ENCODE results near the gene SCN4A.

The SCN4A gene

DNA sequence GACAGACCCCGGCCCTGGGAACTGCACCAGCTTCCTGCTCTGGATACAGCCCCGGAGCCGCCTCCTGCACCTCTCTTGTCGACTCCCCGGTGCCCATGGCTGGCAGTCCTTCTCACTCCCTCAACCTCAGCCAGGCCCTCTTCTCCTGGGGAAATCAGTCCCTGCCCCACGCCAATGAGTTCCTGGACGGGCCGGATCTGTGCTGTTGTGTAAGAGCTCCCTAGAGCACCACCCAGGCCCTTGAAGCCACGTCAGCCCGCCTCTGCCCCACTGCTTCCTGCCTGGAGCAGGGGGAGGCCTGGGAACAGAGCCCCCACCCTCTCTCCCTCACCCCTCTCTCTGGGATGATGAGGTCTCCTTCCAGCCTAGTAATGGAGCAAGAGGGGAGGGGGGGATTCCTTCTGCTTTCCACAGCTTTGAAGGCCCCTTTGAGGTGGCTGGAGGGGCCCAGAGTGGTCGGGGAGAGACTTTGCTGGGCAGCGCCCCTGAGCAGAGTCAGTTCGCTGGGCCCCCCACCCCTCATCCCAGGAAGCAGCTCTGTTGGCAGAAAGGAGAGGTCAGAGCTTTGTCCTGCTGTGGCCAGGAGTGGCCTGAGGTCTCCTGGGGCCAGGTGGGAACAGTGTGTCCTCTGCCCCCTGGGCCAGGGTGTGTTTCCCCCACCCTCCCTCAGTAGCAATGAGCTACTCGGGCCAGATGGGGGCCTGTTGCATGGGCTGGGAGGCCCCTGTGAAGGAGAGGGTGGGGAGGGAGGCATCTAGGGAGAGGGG is 29.2 kb upstream of the SCN4A start:
- no peak for DNase-seq (ENCODE audit: low read depth in 2 of 2)

DNA sequence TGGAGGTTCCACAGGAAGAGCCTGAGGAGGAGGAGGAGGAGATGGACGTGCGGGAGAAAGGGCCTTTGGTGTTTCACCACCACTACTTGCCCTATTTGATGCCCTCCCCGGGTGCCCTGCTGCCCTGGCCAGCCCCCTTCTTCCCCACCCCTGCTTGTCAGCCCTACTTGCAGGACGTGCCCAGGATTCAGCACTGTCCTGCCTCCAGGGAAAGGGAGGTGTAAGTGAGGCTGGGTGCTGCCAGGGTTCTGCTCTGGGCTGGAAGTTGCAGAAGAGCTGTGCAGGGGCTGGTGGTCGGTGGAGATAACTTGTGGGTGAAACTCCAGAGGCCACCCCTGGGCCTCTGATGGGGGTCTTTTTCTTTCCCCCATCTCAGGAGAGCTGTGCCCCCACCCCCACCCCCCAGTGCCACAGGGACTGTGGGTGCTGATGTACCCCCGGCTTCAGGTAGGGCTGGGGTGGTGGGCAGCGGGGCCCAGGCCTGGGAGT is 28.4 kb upstream of the SCN4A start:
- no peak for DNase-seq (ENCODE audit: low read depth in 2 of 2)

DNA sequence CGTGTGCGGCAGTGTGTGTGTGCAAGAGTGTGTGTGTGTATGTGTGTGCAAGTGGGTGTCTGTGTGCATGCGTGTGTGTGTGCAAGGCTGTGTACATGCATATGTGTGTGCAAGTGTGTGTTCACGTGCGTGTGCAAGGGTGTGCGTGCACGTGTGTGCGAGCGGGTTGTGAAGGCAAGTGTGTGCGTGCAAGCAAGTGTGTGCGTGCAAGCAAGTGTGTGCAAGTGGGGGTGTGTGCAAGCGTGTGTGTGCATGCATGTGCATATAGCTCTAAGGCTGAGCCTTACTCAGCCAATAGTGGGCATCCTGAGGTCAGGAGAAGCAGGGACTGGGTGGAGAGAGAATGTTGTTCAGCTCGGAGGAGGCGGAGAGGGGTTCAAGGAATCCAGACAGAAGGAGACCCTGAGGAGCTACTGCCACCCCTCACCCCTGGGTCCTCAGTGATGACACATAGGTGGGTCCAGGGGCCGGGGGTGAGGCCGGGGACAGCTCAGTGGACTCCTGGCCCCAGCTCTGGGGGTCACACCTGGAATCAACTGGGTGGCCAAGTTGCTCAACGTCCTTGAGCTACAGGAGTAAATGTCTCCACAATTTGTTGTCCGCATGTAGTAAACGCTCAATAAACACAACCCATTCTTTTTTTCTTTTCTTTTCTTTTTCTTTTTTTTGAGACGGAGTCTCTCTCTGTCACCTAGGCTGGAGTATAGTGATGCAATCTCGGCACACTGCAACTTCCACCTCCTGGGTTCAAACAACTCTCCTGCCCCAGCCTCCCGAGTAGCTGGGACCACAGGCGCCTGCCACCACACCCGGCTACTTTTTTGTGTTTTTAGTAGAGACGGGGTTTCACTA is 27.2 kb upstream of the SCN4A start:
- no peak for DNase-seq (ENCODE audit: low read depth in 2 of 2)

DNA sequence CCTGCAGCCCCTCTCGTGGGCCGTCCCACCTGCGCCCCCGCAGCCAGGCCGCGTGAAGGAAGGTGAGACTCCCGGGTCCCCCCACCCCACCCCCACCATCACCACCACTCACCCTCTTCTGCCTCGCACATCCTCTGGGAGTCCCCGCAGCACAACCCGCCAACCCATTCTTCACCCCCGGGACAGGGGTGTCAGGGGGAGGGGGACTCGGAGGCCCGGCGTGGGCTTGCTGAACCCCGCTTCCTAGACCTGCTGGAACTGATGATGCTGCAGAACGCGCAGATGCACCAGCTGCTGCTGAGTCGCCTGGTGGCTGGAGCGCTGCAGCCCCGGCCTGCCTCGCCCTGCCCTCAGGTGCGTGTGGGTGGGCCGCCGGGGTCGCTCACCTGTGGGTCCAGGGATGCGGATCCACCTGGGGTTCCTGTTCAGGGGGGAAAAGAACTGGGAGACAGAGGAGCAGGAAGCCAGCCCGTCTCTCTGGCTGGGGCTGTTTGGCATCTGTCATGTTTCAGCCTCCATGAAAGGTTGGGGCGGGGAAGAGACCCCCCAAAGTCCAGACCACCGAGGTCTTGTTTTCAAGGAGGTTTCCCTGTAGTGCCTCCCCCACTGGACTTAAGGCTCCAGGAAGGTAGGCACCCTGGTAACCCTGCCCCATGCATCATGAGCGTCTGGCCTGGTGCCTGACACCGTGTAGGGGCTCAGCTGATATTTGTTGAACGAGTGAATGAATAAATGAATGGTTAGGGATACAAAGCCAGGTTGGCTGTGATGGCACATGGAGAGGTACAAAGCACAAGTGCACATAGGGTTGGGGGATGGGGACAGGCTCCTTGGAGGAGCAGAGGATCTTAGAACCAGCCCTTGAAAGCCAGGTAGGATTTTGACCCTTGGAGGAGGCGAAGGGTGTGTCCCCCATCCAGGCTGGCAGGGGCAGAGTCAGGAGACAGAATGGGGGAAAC is 26.3 kb upstream of the SCN4A start:
- DNase-seq (ENCODE audit: low read depth in 2 of 2), result no peak

DNA sequence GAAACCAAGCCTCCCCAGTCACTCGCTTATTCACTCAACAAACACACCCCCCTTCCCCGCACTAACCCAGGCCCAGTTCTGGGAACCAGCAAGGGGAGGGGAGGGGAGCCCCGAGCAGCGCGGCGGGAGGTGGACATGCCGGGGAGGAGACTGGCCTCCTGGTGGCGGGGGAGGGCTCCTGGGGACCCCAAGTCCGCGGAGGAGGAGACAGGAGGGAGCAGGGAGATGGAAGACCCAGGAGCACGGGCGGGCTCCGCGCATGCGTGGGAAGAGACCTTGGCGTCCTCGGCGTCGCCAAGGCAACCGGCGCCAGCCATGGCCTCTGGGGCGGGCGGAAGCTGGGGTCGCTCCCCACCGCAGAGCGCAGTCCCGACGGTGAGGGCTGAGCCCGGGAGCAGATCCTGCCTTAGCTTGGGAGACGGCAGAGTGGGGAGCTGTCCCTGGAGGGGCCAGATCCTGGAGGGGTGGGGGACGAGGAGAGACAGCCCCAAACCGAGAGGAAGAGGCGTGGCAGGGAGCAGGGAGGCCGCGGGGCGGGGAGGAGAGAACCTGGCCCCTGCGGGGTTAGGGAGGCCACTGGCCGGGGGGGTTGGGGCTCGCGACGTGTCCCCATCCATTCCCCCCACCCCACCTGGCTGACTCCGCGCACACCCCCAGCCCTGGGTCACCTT is 25.5 kb upstream of the SCN4A start, which contains the start of gene PRR29:
PRR29 (plus strand) TSS at position 302 of the 671 bp plus-strand sequence; CDS start at position 316, 14 bp downstream.
- peak; percentile 47 to 48 for DNase-seq (ENCODE audit: low read depth in 2 of 2)

DNA sequence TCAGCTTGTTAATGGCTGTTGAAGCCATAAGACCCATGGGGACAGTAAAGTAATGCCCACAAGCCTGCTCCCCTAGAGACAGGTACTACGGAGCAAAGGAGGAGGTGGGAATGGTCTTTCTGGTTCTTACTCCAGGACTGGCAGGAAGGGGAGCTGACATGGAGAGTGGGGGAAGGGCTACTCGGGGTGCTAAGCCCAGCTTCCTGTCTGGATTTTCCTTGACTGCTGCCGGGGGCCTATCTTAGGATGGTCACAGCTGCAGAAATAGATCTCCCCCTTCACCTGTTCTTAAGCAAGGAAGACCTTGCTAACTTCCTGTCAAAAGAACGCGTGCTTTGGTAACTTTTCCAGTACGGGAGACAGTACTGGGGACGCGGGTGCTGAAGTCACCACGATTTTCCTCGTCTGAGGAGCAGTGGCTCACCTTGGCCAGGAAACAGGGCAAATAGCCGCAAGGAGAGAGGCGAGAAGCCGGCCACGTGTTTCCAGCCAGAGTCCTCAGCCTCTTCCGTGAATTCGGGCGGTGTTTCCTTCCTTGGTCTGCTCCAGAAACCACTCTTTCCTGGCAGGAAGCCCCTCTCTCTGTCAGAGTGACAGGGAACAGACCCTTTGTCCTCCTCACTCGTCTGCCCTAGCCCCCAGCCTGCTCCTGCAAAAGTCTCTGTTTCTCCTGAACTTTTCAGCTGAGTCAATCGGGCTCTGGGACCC is 24.8 kb upstream of the SCN4A start:
- no peak for DNase-seq (ENCODE audit: low read depth in 2 of 2)

DNA sequence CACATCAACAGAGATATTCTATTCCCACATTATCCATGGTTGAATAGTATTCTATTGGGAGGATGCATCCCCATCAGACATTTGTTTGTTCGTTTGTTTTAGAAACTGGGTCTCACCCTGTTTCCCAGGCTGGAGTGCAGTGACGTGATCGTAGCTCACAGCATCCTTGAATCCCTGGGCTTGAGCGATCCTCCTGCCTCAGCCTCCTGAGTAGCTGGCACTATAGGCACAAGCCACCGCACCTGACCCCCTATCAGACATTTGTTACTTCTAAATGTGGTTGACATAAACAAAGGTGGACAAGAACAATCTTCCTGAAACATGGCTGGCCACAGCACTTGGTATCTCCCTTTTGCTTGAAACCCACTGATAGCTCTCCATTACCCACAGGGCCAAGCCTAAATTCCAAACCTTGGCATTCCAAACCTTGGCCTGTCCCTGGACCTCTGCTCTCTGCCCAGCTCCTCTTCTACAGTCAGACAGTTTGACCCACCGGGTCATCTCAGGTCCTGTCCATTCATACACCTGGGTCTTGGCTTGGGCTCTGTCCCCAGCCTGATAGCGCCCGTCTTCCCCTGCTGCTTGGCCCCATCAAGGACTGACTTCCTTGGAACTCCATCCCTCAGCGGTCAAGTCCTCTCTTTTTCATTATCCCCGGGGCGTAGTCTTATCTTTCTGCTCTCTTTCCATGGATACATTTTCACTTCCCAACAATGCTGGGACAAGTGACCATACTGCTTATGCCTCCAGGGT is 23.9 kb upstream of the SCN4A start:
- no peak for DNase-seq (ENCODE audit: low read depth in 2 of 2)

DNA sequence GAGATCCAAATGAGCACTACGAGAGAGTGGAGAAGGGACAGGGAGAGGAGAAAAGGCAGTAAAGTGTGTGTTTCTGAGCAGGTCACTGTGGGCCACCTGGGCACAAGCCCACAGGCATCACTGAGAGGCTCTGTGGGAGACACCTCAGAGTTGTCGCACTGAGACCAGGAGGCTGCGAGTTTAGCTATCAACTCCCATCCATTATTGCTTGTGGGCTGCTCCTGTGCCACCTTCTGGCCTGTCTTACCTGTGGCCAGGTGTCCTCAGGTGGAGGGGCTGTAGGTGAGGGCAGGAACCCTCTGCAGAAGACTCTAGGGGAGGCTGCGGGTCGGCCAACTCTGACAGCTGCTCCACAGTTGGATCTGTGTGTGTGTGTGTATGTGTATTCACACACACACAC is 22.9 kb upstream of the SCN4A start:
- DNase-seq (ENCODE audit: low read depth in 2 of 2), result no peak

DNA sequence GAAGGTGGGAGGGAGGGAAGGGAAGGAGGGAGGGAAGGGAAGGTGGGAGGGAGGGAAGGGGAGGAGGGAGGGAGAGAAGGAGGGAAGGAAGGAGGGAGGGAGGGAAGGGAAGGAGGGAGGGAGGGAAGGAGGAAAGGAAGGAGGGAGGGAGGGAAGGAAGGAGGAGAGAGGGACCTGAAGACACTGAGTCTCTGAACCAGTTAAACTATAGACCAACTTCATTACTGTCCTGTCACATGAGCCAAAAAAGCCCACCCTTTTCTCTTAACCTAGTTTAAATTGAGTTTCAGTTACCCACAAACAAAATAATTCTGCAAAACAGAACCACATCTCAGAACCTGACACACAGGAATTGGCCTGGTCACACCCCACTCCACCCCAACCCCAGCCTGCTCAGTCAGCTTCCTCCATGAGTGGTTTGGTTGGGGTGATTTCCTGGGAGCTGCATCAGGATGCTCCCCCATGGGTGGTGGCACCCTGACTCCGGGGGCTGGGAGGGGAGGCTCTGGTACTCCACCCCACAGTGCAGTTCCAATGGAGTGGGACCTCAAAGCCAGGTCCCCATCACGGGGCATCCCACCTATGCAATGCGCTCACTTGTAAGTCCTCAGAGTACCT is 20.8 kb upstream of the SCN4A start:
- no peak for DNase-seq (ENCODE audit: low read depth in 2 of 2)

DNA sequence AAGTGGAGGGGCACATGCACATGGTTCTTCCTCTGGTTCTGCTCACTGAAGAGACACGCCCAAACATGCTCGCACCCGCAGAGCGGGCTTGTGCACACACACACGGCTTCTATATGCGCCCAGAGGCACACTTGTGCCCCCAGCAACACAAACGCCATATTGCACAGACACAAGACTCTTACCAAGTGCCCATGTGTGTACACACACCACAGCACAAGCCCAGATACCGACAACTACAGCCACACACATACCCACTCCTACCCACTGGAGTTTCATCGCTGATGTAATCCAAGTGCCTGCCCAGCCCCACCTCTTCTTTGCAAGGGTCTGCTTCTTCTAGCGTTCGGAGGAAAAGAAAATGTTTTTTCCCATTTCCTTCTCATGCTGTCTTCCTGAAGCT is 18.9 kb upstream of the SCN4A start:
- no peak for DNase-seq (ENCODE audit: low read depth in 2 of 2)

DNA sequence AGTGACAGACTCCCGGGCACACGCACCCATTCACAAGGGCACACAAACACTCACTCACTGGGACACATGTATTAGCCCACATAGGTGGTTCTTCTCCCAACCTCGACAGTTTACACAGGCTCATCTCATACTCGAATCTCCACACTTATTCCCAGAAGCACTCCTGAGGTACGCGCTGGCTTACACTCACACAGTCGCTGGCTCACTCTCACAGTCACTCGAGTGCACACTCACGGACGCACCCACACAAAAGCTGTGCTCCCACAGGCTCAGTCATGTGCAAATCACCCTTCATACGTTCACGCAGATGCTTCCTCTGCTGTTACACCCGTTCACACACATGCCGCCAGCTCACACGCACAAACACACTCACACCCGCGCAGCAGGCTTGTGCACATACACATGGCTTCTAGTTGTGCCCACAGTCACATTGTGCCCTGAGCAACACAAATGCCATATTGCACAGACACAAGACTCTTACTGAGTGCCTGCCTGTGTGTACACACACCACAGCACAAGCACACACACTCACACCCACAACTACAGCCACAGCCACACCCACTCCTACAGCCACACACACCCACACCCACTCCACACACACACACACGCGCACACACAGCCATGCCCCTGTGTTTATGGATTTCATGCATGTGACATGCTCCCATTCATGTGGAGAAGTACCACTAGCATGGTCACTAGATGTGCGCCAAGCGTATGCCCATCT is 17.1 kb upstream of the SCN4A start:
- DNase-seq (ENCODE audit: low read depth in 2 of 2), result no peak

DNA sequence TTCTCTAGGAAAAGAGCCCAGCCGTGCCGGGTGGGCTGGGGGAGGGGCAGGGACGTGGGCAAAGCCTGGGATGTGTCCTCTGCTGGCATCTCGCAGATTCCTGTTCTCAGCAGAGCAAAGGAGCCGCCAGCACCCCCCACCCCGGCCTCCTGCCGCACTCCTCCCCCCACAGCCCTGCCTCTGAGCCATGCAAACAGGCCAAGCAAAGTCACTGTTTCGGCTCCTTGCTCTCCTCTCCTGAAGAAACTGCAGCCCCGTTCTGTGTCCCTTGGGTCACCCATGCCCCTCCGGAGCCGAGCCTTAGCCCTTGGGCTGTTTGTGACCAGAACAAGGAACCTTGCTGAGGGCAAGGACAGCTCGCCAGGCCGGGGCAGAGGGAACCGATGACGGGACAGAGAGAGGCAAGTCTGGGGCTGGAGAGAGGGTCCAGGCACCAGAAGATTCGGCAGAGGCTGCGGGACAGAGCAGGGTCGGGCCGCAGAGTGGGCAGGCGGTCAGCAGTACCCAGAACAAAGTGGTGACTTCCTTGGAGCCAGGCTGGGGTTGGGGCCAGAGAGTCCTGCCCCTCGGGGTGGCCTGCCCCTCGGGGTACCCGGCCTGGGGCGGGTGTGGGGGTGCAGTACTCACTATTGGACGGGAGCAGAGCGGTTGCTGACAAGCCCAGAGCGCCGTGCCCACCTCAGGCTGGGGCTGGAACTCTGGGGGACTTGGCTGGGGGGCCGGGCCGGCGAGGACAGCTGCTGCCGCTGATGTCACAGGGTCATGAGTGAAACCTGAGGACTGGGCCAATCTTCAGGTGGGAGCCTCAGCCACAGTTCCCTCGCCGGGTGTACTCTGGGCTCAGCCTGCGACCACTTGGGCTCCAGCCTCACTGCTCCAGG is 16.3 kb upstream of the SCN4A start:
- DNase-seq (ENCODE audit: low read depth in 2 of 2), result no peak

DNA sequence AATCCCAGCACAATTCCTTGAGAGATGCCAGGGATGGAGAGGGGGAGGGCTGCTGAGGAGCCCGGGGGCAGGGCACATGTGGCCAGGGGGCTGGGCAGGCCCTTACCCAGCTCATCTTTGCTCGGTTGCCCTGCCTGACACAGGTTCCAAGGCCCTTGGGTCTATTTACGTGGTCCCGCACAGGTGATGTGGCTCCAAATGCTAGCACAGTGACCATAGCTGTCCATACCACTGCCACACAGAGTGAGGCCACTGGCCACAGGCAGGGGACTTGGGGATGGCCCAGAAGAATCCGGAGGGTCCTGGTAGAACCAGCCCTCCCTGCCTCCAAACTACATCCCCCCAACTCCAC is 15.4 kb upstream of the SCN4A start:
- no peak for DNase-seq (ENCODE audit: low read depth in 2 of 2)

DNA sequence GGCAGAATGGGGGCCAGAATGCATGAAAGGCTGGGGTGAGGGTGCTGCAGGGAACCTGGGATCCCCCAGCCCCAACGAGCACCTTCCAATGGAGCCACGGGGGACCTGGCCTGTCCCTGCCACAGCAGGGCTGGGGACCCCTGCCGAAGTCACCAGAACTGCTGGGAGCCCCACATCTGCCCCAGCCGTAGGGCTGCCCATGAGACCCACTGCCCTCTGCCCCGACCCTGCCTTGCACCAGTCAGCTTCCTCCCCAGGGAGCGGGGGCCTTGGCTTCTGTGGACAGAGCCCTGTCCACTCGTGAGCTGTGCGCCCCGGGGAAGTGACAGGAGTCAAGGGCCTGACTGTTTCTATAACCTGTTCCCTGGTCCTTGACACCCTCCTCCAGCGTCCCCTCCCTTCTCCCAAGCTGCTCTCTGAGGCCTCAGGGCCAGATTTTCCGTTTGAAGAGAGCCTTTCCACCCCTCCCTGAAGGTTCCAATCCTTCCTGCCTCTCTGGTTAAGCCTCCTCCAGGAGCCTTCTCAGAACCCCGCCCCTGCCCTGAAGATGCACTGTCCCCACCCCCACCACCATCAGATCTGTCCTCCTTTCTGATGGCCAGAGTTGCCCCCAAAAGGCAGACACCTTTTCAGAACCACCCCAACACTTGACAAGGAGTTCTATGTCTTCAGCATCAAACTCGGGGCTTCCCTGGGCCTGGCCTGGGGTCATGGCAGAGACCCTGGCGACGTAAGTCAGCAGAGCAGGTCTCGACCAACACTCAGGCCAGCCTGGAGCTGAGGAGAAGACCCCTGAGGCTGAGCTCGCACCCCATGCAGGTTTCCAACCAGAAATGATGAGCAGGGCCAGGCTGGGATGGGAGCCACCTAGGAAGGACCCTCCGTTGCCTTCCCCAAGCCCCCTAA is 14.8 kb upstream of the SCN4A start:
- no peak for DNase-seq (ENCODE audit: low read depth in 2 of 2)

DNA sequence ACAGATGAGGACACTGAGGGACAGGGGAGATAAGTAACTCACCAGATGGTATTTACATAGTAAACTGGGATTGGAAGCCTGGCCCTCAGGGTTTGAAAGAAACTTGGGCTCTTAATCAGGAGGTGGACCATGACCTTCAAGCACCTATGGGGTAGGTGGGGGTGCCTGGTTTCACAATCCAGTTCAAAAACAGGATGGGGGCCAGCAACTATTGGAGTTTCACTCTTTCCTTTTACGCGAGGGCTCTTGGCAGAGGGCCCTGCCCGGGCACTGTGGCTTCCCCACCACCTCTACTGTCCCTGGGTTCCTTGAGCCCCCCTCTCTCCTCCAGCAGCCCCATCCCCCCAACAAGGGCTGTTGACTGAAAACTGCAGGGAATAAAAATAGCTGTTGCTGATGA is 14.1 kb upstream of the SCN4A start:
- no peak for DNase-seq (ENCODE audit: low read depth in 2 of 2)

DNA sequence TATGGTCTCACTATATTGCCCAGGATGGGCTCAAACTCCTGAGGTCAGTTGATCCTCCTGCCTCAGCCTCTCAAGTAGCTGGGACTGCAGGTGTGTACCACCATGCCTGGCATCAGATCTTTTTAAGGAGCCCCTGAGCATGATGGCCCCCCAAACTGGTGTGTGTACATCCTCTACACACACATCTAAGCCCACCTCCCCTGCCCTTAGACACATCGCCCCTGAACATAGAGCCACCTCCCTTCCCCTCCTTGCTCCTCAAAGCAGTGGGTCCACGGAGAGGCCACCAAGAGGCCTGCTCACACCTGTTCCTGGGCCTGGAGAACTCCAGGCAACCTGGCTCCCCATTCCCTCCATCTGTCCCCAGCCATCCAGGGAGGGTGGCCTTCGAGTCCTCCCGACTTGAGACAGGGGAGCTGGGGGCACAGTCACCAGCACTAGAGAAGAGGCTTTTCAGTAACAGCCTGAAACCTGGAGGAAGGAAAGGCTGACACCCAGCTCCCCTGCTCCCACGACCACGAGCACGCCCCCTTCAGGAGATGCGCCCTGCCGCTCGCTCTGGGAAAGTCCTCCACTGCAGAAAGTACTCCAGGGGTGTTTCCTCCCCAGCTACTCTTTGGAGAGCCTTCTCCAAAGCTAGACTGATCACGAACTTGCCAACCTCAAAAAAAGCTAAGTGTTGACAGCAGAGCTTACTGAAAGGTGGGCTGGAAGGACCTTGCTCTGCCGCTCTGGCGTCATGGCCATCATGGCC is 12.8 kb upstream of the SCN4A start:
- DNase-seq (ENCODE audit: low read depth in 2 of 2), result no peak
